GM23338 (cell line): Measurements from ENCODE around the gene TGDS.

Experiments
- CTCF ChIP-seq, 2 experiments: fragments of 200-600 bp in 1 of 2; sonication (generic) in 1 of 2; conservative IDR thresholded peaks; 2 replicates each; pipeline versions ENCODE4 v1.5.1 to v1.6.1; 2016 to 2017; ENCODE audit warnings: antibody characterized with exemption in 2 of 2, low read depth in 2 of 2, mild to moderate bottlenecking in 2 of 2, moderate library complexity in 1 of 2
- EZH2 ChIP-seq: fragments of 200-600 bp; sonication (generic); IDR thresholded peaks from one replicate; pipeline ENCODE4 v1.8.0; 2017; ENCODE audit warnings: antibody characterized with exemption, mild to moderate bottlenecking, low read depth; ENCODE audit not compliant: unreplicated experiment
- EZH2phosphoT487 ChIP-seq: fragments of 200-600 bp; sonication (generic); IDR thresholded peaks from one replicate; pipeline ENCODE4 v1.8.1; 2018; ENCODE audit warnings: antibody characterized with exemption; ENCODE audit not compliant: unreplicated experiment
- POLR2AphosphoS5 ChIP-seq: IDR thresholded peaks from 2 replicates; pipeline ENCODE4 v1.6.1; 2016; ENCODE audit warnings: antibody characterized with exemption, low read depth
- ZNF462 ChIP-seq: fragments of 250-450 bp; sonication (Bioruptor Pico); IDR thresholded peaks from 2 replicates; pipeline ENCODE4 v1.5.0; 2020; ENCODE audit warnings: mild to moderate bottlenecking, moderate library complexity
- TF ChIP-seq, protein P1 (sequence below): IDR thresholded peaks from one replicate; pipeline ENCODE4 v1.6.1; 2018; ENCODE audit warnings: antibody characterized with exemption; ENCODE audit not compliant: unreplicated experiment

DNA sequence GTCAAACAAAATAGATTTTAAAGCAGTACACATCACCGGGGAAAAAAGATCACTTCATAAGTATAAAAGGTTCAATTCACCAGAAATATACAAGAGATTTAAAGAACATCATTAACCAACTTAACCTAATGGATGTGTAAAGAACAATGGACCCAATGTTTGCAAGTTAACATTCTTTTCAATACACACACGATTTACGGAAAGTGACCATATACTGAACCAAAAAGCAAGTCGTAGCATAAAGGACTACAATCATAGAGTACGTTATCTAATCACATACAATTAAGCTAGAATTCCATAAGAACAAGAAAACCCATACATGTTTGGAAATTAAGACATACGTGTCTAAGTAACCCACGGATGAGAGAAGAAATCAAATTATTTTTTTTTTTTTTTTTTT lies 9.6 kb downstream of the TGDS start:
- TF ChIP-seq CTCF (conservative IDR thresholded peaks at IDR 0.05; ENCODE audit: low read depth in 2 of 2) (no peak), POLR2AphosphoS5 (no peak), EZH2phosphoT487 (no peak), EZH2 (no peak), ZNF462 (CRISPR knock-in tag) (no peak)
- TF ChIP-seq, protein P1, sequence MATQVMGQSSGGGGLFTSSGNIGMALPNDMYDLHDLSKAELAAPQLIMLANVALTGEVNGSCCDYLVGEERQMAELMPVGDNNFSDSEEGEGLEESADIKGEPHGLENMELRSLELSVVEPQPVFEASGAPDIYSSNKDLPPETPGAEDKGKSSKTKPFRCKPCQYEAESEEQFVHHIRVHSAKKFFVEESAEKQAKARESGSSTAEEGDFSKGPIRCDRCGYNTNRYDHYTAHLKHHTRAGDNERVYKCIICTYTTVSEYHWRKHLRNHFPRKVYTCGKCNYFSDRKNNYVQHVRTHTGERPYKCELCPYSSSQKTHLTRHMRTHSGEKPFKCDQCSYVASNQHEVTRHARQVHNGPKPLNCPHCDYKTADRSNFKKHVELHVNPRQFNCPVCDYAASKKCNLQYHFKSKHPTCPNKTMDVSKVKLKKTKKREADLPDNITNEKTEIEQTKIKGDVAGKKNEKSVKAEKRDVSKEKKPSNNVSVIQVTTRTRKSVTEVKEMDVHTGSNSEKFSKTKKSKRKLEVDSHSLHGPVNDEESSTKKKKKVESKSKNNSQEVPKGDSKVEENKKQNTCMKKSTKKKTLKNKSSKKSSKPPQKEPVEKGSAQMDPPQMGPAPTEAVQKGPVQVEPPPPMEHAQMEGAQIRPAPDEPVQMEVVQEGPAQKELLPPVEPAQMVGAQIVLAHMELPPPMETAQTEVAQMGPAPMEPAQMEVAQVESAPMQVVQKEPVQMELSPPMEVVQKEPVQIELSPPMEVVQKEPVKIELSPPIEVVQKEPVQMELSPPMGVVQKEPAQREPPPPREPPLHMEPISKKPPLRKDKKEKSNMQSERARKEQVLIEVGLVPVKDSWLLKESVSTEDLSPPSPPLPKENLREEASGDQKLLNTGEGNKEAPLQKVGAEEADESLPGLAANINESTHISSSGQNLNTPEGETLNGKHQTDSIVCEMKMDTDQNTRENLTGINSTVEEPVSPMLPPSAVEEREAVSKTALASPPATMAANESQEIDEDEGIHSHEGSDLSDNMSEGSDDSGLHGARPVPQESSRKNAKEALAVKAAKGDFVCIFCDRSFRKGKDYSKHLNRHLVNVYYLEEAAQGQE: no peak
